ENCODE data around the gene SPO11. TPM values are rescaled to one million over a fixed set of nuclear protein-coding genes. Genes with fewer than 3 reads are reported as not detected.

Gene SPO11
- total and polyA plus RNA-seq, 9 of the 15 experiments (the other 6 are each of a cell fraction or from before 2014, with no cell fraction given) = not detected

- TF ChIP-seq TEAD4 (IDR thresholded peaks at IDR 0.05; ENCODE audit: low read length) (no peak), TEAD4 (CRISPR knock-in tag; IDR thresholded peaks at IDR 0.05; ENCODE audit: borderline replicate concordance) (no peak), ZNF239 (CRISPR knock-in tag; IDR thresholded peaks at IDR 0.05) (peak; percentile 82)
- H3K9me3 ChIP-seq (replicated peaks; ENCODE audit: control insufficient read depth, insufficient read depth, low read depth, low read length) = no peaks in the 10 kb centered on the region
- 62% methylated on average over 5 of the region's 5 CpGs for WGBS (ENCODE audit: insufficient coverage, low coverage, missing lambda C conversion rate)
- CTCF ChIA-PET (ENCODE audit: low intra/inter-chr PET ratio) = interaction anchor here (4.3 kb wide), 1 partner anchor 115 kb away, joined by 77 read pairs; no protein-coding TSS in a partner anchor
- peaks cover 0 to 6% of the 10 kb centered on the region in 2 experiments; a peak in 2 of 5 replicates for H3K4me1 ChIP-seq (replicated peaks in 1 of 2; ENCODE audit: control insufficient read depth in 2 of 2, insufficient read depth in 2 of 2, low read length in 2 of 2)
- FAIRE-seq = no peak
- no peak overlapping the region for H3K4me3 ChIP-seq
- peaks cover 57% of the 10 kb centered on the region for H3K36me3 ChIP-seq (ENCODE audit: control insufficient read depth, insufficient read depth, low read length)
- POLR2A ChIA-PET = interaction anchor here (0.5 to 1.9 kb wide), 6 partner anchors 11 to 175 kb away, joined by 3 to 9 read pairs (median 4); partner anchors contain the start of gene RAE1
- H3K79me2 ChIP-seq (ENCODE audit: control insufficient read depth, insufficient read depth, low read length) = no peaks in the 10 kb centered on the region; the same call in 2 of the 3 replicates
- H3K27ac ChIP-seq (ENCODE audit: extremely low read depth, low read depth, low read length) = no peak overlapping the region
- H4K20me1 ChIP-seq (replicated peaks; ENCODE audit: control insufficient read depth, insufficient read depth, low read length) = peaks cover 9% of the 10 kb centered on the region; the same call in 1 of the 2 replicates
- H2AFZ ChIP-seq (ENCODE audit: low read depth, low read length) = no peak overlapping the region
- H3K27me3 ChIP-seq (ENCODE audit: control insufficient read depth in 2 of 2, insufficient read depth in 2 of 2, low read length in 2 of 2) = no peaks in the 10 kb centered on the region
- no peak overlapping the region for H3K4me2 ChIP-seq (ENCODE audit: insufficient read depth, low read length)
- no peaks in the 10 kb centered on the region for H3K9me1 ChIP-seq (ENCODE audit: control insufficient read depth, insufficient read depth, low read length)
- intact Hi-C loops (cut with micrococcal nuclease) (no loop called here), in situ Hi-C loops (cut with MboI) (loop anchor here (25.0 kb wide), 1 partner anchor 833 kb away; no protein-coding TSS in a partner anchor)
- ATAC-seq = no peak
- H3K9ac ChIP-seq (ENCODE audit: insufficient read depth in 1 of 2, low read depth in 2 of 2, low read length in 2 of 2) = no peak overlapping the region
- DNase-seq (ENCODE audit: extremely low read depth in 1 of 4, low spot score in 3 of 4) = no peak
- no TSS peak for BruUV-seq (replicated peaks)
These were observed 49.7 kb downstream of the SPO11 start for GRCh38 chr20:57379263-57379647.

- Histone ChIP-seq H3K4me3 (no peak overlapping the region), H3K9me3 (replicated peaks; ENCODE audit: control insufficient read depth, insufficient read depth, low read depth, low read length) (no peaks in the 10 kb centered on the region), H3K27ac (ENCODE audit: extremely low read depth, low read depth, low read length) (no peak overlapping the region), H3K9me1 (ENCODE audit: control insufficient read depth, insufficient read depth, low read length) (no peaks in the 10 kb centered on the region), H3K27me3 (ENCODE audit: control insufficient read depth in 2 of 2, insufficient read depth in 2 of 2, low read length in 2 of 2) (no peaks in the 10 kb centered on the region), H3K79me2 (ENCODE audit: control insufficient read depth, insufficient read depth, low read length) (no peaks in the 10 kb centered on the region; the same call in 2 of the 3 replicates), H3K4me2 (ENCODE audit: insufficient read depth, low read length) (no peak overlapping the region), H2AFZ (ENCODE audit: low read depth, low read length) (no peak overlapping the region), H3K36me3 (ENCODE audit: control insufficient read depth, insufficient read depth, low read length) (peaks cover 48% of the 10 kb centered on the region), H3K4me1 (replicated peaks in 1 of 2; ENCODE audit: control insufficient read depth in 2 of 2, insufficient read depth in 2 of 2, low read length in 2 of 2) (peaks cover 0 to 8% of the 10 kb centered on the region in 2 experiments; a peak in 3 of 5 replicates), H4K20me1 (replicated peaks; ENCODE audit: control insufficient read depth, insufficient read depth, low read length) (peaks cover 7% of the 10 kb centered on the region; the same call in 1 of the 2 replicates), H3K9ac (ENCODE audit: insufficient read depth in 1 of 2, low read depth in 2 of 2, low read length in 2 of 2) (peak overlapping the region in 1 of 2 experiments; percentile 50; a peak in 2 of 4 replicates)
- POLR2A ChIA-PET = interaction anchor here (0.5 to 1.9 kb wide), 7 partner anchors 10 to 174 kb away, joined by 3 to 9 read pairs (median 3); no protein-coding TSS in a partner anchor
- 81% methylated on average over 9 of the region's 10 CpGs for WGBS (ENCODE audit: insufficient coverage, low coverage, missing lambda C conversion rate)
- in situ Hi-C loops (cut with MboI) = loop anchor here (25.0 kb wide), 1 partner anchor 832 kb away; no protein-coding TSS in a partner anchor
- CTCF ChIA-PET (ENCODE audit: low intra/inter-chr PET ratio) = interaction anchor here (1.3 to 4.3 kb wide), 2 partner anchors 114 to 130 kb away, joined by 3 to 77 read pairs; no protein-coding TSS in a partner anchor
- TF ChIP-seq POLR2G (IDR thresholded peaks at IDR 0.05; ENCODE audit: low read depth, low read length) (0 out of 2 replicates have a peak, but pooled peaks have one; percentile 17), MTA1 (IDR thresholded peaks at IDR 0.05; ENCODE audit: borderline replicate concordance) (no peak)
- FAIRE-seq = no peak
- no peak for ATAC-seq
- DNase-seq (ENCODE audit: extremely low read depth in 1 of 4, low spot score in 3 of 4) = no peak
- BruUV-seq (replicated peaks) = no TSS peak
- intact Hi-C loops (cut with micrococcal nuclease) = loop anchor here (5.0 kb wide), 1 partner anchor 42 kb away; no protein-coding TSS in a partner anchor
These were observed 50.6 kb downstream of the SPO11 start for GRCh38 chr20:57380081-57380750.
